Left cardiac atrium (tissue), 4 donors: ENCODE data around the gene SLC10A7. TPM values are rescaled to one million over a fixed set of nuclear protein-coding genes. Genes with fewer than 3 reads are reported as not detected.

ENCODE experiments used
- ATAC-seq, 2 donors: fragments of 200-7000 bp; cut with Tn5 transposase; one replicate each; pipeline ENCODE4 v1.9.1; 2020; ENCODE audit warnings: mild to moderate bottlenecking in 2 of 2, moderate library complexity in 2 of 2
- DNase-seq: peaks from one replicate; pipeline ENCODE4 v3.0.0-alpha.2; 2020
- intact Hi-C, 2 donors: fragments of 100-400 bp; cut with DNase I; formaldehyde crosslinking; loops; one replicate each; pipeline versions ENCODE4 v1.14.1 to v1.15.1; 2022 to 2023
- total RNA-seq, 2 donors: library from RNA; stranded (reverse); fragmentation: NEBNext Ultra II Directional; extraction: Animal tissue kit (Norgen Biotek cat#: 25700); gene quantifications; one replicate each; pipeline ENCODE4 v1.2.1, GENCODE V29; 2021
- donor health status: DM: no; HTN: yes; CAD: no.
- donor health status: DM: no; HTN: yes; CAD: no; lungs with severe emphysema.
- donor health status: DM: yes; HTN: yes; CAD: no.
- donor health status: Dilated cardiomyopathy.

SLC10A7 gene
- total RNA-seq, 2 donors from 2014 or later, result 6.8 TPM

GRCh38 chr4:146283758-146284651 lies 237.7 kb downstream of the SLC10A7 start:
- intact Hi-C loops, result no loop called here
- no peak for DNase-seq
- no peak for ATAC-seq

DNA sequence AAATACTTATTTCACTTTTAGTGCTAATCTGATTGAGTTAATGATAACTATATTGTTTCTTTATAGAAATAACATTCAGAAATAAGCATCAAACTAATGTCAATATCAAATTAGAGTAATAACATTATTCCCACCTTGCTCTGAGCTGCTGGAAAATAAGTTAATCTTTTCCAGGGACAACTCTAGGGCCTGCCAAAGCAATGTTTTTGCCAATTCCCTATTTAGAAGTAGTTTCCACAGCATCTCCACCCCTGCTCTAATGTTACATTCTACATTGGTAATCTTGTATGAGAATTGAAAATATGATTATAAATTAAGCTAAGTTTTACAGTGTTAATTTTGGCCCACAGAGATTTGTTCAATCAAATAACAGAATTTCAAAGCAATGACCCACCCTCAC lies 239.1 kb downstream of the SLC10A7 start:
- intact Hi-C loops, result no loop called here
- no peak for ATAC-seq
- DNase-seq, result no peak

DNA sequence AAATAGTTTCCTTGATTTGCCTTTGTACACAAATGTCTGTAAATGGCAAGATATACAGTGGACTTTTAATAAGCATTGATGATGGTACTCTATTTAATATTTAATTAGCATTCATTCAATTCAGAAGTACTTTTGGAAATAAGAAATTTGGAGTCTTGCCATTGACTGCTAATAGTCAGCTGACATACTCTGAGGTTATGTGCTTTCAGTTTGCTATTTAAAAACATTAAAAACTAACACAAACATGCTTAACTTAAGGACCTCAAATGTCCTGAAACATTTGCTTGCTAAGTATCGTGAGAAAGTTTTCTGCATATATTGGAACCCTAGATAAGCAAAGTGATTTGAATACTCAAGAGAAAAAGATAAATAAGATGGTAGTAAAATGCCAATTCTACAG lies 242.8 kb downstream of the SLC10A7 start:
- intact Hi-C loops, result no loop called here
- no peak for ATAC-seq
- DNase-seq, result no peak

DNA sequence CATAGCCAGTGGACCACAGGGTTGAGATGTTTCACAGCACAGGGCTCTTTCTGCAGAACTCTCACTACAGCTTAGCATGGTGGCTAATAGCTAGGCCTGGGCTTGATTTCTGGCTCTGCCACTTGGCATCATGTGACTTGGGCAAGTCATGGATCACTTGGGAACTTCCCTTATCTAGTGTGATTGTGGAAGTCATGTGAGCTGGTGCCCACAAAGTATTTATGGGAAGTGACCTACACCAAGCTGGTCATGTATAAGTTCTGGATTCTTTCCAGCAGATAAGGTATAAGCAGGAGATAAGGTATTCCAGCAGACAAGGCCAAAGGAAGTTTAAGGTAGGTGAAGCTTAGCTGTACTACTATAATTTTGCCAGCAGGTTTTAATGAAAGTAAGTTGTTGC lies 246.4 kb downstream of the SLC10A7 start:
- intact Hi-C loops, result no loop called here
- DNase-seq (no peak), ATAC-seq (no peak)

- intact Hi-C loops, result no loop called here
- ATAC-seq (no peak), DNase-seq (no peak)
Observed at GRCh38 chr4:146274774-146275173, 247.0 kb downstream of the SLC10A7 start.

DNA sequence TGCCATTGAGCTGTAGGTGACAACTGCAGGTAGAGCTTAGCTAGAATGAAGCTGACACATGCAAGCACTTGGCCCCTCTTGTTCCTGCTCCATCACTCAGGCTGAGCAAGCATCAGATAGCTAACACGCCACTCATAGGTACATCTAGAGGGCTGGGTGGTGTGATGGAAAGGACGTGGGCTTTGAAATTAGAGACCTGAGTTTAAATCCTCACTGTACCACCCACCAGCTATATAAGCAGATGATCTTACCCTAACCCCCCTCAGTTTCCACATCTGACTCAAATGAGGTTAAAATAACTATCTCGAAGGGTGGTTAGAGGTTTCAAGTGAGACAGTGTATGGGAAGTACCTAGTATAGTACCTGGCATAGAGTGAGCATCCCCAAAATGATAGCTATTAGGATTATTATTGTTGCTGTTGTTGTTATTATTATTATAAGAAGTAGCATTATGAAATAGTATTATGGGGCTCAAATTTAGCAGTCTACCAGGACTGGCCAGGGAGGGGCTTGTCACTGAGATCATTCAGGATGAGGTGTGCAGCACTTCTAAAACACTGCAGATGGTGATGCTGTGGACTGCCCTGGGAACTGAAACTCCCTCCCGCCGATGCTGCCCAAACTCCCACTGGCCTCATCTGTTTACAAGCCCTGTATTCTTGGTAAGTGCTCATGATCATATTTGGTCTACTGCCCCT lies 248.4 kb downstream of the SLC10A7 start:
- ATAC-seq, result no peak
- no peak for DNase-seq
- intact Hi-C loops, result no loop called here

- ATAC-seq, result no peak
- intact Hi-C loops, result no loop called here
- no peak for DNase-seq
Observed at GRCh38 chr4:146271466-146271865, 250.3 kb downstream of the SLC10A7 start.

- intact Hi-C loops, result no loop called here
- DNase-seq, result no peak
- ATAC-seq, result no peak
Observed at GRCh38 chr4:146269228-146269653, 252.5 kb downstream of the SLC10A7 start.

- ATAC-seq (peak in 1 of 2 donors; percentile 73), DNase-seq (no peak)
- intact Hi-C loops, result no loop called here
Observed at GRCh38 chr4:146267826-146268225, 253.9 kb downstream of the SLC10A7 start.

- intact Hi-C loops, result no loop called here
- ATAC-seq (no peak), DNase-seq (no peak)
Observed at GRCh38 chr4:146265950-146266490, 255.7 kb downstream of the SLC10A7 start.

- intact Hi-C loops, result no loop called here
- DNase-seq (no peak), ATAC-seq (no peak)
Observed at GRCh38 chr4:146263793-146264192, 257.9 kb downstream of the SLC10A7 start.

DNA sequence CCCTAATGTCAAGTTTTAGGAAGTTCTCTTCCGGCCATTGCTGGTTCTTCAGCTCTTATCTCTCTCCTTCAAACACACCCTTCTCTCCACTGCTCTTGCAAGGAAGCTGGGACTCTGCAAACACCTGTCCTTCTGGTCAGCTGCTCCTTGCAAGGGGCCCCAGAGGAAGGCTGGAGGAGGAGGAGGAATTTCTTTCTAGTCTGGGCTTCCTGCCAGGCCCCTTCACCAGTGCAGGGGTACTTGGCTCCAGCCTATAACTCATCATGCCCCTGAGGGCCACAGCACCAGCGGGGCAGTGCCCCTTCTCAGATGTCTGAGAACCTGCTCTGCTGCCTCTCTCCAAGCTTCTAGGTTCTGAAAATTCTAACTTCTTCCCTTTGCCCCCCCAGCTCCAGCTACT lies 260.7 kb downstream of the SLC10A7 start:
- DNase-seq, result no peak
- ATAC-seq, result no peak
- intact Hi-C loops, result no loop called here

- intact Hi-C loops, result no loop called here
- no peak for ATAC-seq
- no peak for DNase-seq
Observed at GRCh38 chr4:146260521-146260920, 261.2 kb downstream of the SLC10A7 start.

- ATAC-seq (no peak), DNase-seq (no peak)
- intact Hi-C loops, result no loop called here
Observed at GRCh38 chr4:146257511-146257910, 264.2 kb downstream of the SLC10A7 start.

DNA sequence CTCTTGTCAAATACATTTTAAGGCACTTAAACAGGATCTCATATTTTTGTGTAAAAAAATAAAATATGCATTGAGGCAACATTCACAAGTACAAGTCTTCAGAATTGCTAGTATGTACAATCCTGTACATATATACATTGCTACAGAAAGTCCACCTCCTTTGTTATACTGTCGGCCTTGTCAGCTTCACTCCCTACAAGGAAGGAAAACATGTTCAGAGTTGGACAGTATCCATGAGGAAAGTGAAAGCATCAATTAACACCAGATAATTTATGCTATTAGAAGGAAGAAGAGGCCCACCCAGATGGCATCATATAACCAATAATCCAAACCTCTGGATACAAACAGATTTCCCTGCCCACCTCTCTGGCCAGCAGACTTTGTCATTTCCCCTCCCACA lies 265.4 kb downstream of the SLC10A7 start:
- no peak for DNase-seq
- intact Hi-C loops, result no loop called here
- ATAC-seq, result no peak

GRCh38 chr4:146255874-146256273 lies 265.9 kb downstream of the SLC10A7 start:
- intact Hi-C loops, result no loop called here
- ATAC-seq, result no peak

DNA sequence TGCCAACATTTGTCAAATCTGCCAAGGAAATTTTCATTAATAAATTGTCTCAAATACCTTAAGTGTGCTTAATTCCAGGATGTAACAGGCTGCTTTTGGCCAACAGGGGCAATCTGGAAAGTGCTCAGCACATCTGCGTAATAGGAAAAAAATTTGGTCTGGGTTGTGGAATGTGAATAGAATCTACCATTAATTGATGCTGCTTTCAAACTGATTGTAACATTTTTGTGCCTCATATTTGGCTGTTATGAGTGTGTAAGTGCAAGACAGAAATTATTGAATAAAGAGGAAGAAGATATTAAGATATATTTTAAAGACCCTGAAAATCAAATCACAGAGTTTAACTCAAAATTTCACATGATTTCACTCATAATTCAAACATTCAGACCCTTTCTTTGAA lies 266.3 kb downstream of the SLC10A7 start:
- DNase-seq (no peak), ATAC-seq (no peak)
- intact Hi-C loops, result no loop called here

More at GRCh38 chr4:146255874-146256273, 265.9 kb downstream of the SLC10A7 start:
- DNase-seq, result no peak

DNA sequence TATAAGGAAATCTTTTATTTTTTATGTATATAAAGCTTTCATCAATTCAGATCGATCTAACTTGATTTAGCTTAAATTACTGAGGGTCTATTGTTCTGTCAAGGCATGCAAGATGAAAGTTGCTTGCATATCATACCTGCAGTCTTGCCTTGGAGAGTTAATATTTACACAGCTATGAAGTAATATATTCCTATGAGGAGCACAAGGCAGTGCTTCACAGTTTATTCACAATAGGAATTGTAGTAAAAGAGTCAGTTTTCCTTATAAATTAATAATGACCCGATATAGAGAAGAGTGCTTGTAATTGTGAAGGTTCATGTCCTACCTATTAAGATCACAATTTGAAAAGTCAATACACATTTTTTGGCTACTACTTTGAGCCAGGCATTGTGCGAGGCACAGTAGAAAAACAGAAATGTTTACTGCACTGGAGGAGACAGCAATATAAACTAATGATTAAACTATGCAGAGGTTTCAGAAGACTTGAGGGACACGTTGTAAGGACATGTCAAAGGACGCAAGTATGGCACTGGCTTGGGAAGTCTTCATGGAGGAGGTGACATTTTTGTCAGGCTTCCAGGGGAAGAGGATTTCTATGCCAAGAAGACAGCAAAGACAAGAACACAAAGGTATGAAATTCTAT lies 268.6 kb downstream of the SLC10A7 start:
- intact Hi-C loops, result no loop called here
- ATAC-seq (no peak), DNase-seq (no peak)

- intact Hi-C loops, result no loop called here
- ATAC-seq (no peak), DNase-seq (no peak)
Observed at GRCh38 chr4:146247356-146247755, 274.4 kb downstream of the SLC10A7 start.

GRCh38 chr4:146246381-146246780 lies 275.4 kb downstream of the SLC10A7 start:
- ATAC-seq (no peak), DNase-seq (no peak)
- intact Hi-C loops, result no loop called here
